ENCODE data around the gene IRAG1. TPM values are rescaled to one million over a fixed set of nuclear protein-coding genes. Genes with fewer than 3 reads are reported as not detected.

The IRAG1 gene
- total and polyA plus RNA-seq, 4 donors = 92.3 to 518 (median 162) TPM

- no peak overlapping the region for H3K4me3 ChIP-seq (ENCODE audit: low read length in 2 of 2)
- 90 to 92% methylated on average over 4 of the region's 4 CpGs for WGBS, 2 donors
- H3K4me1 ChIP-seq (ENCODE audit: control insufficient read depth in 1 of 2, insufficient read depth in 2 of 2, low read length in 2 of 2) = no peaks in the 10 kb centered on the region
- no peaks in the 10 kb centered on the region for H3K27me3 ChIP-seq (ENCODE audit: control insufficient read depth in 1 of 2, insufficient read depth in 2 of 2, low read length in 1 of 2)
- H3K36me3 ChIP-seq (ENCODE audit: control insufficient read depth in 1 of 2, insufficient read depth in 2 of 2, low read length in 1 of 2) = no peaks in the 10 kb centered on the region
- intact Hi-C loops (cut with DNase I) = no loop called here
- no peaks in the 10 kb centered on the region for H3K9me3 ChIP-seq (ENCODE audit: control insufficient read depth, low read length)
- DNase-seq = no peak
- no peak for ATAC-seq (ENCODE audit: low FRiP score)
- H3K27ac ChIP-seq (ENCODE audit: low read depth in 1 of 2, low read length in 2 of 2) = no peak overlapping the region
Measured at GRCh38 chr11:10727146-10727851, 33.7 kb upstream of the IRAG1 start.

- Histone ChIP-seq H3K4me1 (ENCODE audit: control insufficient read depth in 1 of 2, insufficient read depth in 2 of 2, low read length in 2 of 2) (no peaks in the 10 kb centered on the region), H3K27ac (ENCODE audit: low read depth in 1 of 2, low read length in 2 of 2) (no peak overlapping the region), H3K27me3 (ENCODE audit: control insufficient read depth in 1 of 2, insufficient read depth in 2 of 2, low read length in 1 of 2) (no peaks in the 10 kb centered on the region), H3K4me3 (ENCODE audit: low read length in 2 of 2) (no peak overlapping the region), H3K9me3 (ENCODE audit: control insufficient read depth, low read length) (no peaks in the 10 kb centered on the region), H3K36me3 (ENCODE audit: control insufficient read depth in 1 of 2, insufficient read depth in 2 of 2, low read length in 1 of 2) (no peaks in the 10 kb centered on the region)
- DNase-seq (no peak), ATAC-seq (ENCODE audit: low FRiP score) (no peak)
- intact Hi-C loops (cut with DNase I) = no loop called here
Measured at GRCh38 chr11:10725907-10726253, 32.3 kb upstream of the IRAG1 start.

- DNase-seq (no peak), ATAC-seq (ENCODE audit: low FRiP score) (no peak)
- Histone ChIP-seq H3K27me3 (ENCODE audit: control insufficient read depth in 1 of 2, insufficient read depth in 2 of 2, low read length in 1 of 2) (no peaks in the 10 kb centered on the region), H3K27ac (ENCODE audit: low read depth in 1 of 2, low read length in 2 of 2) (no peak overlapping the region), H3K9me3 (ENCODE audit: control insufficient read depth, low read length) (no peaks in the 10 kb centered on the region), H3K4me1 (ENCODE audit: control insufficient read depth in 1 of 2, insufficient read depth in 2 of 2, low read length in 2 of 2) (no peaks in the 10 kb centered on the region), H3K36me3 (ENCODE audit: control insufficient read depth in 1 of 2, insufficient read depth in 2 of 2, low read length in 1 of 2) (no peaks in the 10 kb centered on the region), H3K4me3 (ENCODE audit: low read length in 2 of 2) (no peak overlapping the region)
- intact Hi-C loops (cut with DNase I) = no loop called here
- 95 to 97% methylated on average over 9 of the region's 9 CpGs for WGBS, 2 donors
Measured at GRCh38 chr11:10725114-10725906, 31.8 kb upstream of the IRAG1 start.

- Histone ChIP-seq H3K36me3 (ENCODE audit: control insufficient read depth in 1 of 2, insufficient read depth in 2 of 2, low read length in 1 of 2) (no peaks in the 10 kb centered on the region), H3K27ac (ENCODE audit: low read depth in 1 of 2, low read length in 2 of 2) (no peak overlapping the region), H3K9me3 (ENCODE audit: control insufficient read depth, low read length) (no peaks in the 10 kb centered on the region), H3K4me3 (ENCODE audit: low read length in 2 of 2) (no peak overlapping the region), H3K4me1 (ENCODE audit: control insufficient read depth in 1 of 2, insufficient read depth in 2 of 2, low read length in 2 of 2) (no peaks in the 10 kb centered on the region), H3K27me3 (ENCODE audit: control insufficient read depth in 1 of 2, insufficient read depth in 2 of 2, low read length in 1 of 2) (no peaks in the 10 kb centered on the region)
- DNase-seq (no peak), ATAC-seq (ENCODE audit: low FRiP score) (no peak)
- intact Hi-C loops (cut with DNase I) = no loop called here
- 76 to 81% methylated on average over 4 of the region's 4 CpGs for WGBS, 2 donors
Measured at GRCh38 chr11:10722307-10722706, 28.8 kb upstream of the IRAG1 start.

- intact Hi-C loops (cut with DNase I) = no loop called here
- DNase-seq (no peak), ATAC-seq (ENCODE audit: low FRiP score) (no peak)
- WGBS, 2 donors = 94 to 97% methylated on average over 2 of the region's 2 CpGs
- H3K9me3 ChIP-seq (ENCODE audit: control insufficient read depth, low read length) = no peaks in the 10 kb centered on the region
- H3K27ac ChIP-seq (ENCODE audit: low read depth in 1 of 2, low read length in 2 of 2) = no peak overlapping the region
- no peaks in the 10 kb centered on the region for H3K4me1 ChIP-seq (ENCODE audit: control insufficient read depth in 1 of 2, insufficient read depth in 2 of 2, low read length in 2 of 2)
- no peaks in the 10 kb centered on the region for H3K36me3 ChIP-seq (ENCODE audit: control insufficient read depth in 1 of 2, insufficient read depth in 2 of 2, low read length in 1 of 2)
- H3K4me3 ChIP-seq (ENCODE audit: low read length in 2 of 2) = no peak overlapping the region
- H3K27me3 ChIP-seq (ENCODE audit: control insufficient read depth in 1 of 2, insufficient read depth in 2 of 2, low read length in 1 of 2) = no peaks in the 10 kb centered on the region
Measured at GRCh38 chr11:10720881-10721376, 27.4 kb upstream of the IRAG1 start.

GRCh38 chr11:10719616-10720015 is 26.1 kb upstream of the IRAG1 start:
- no peaks in the 10 kb centered on the region for H3K9me3 ChIP-seq (ENCODE audit: control insufficient read depth, low read length)
- DNase-seq (no peak), ATAC-seq (ENCODE audit: low FRiP score) (no peak)
- no peak overlapping the region for H3K4me3 ChIP-seq (ENCODE audit: low read length in 2 of 2)
- WGBS, 2 donors = 94 to 98% methylated on average over 2 of the region's 2 CpGs
- H3K4me1 ChIP-seq (ENCODE audit: control insufficient read depth in 1 of 2, insufficient read depth in 2 of 2, low read length in 2 of 2) = no peaks in the 10 kb centered on the region
- H3K27ac ChIP-seq (ENCODE audit: low read depth in 1 of 2, low read length in 2 of 2) = no peak overlapping the region
- H3K36me3 ChIP-seq (ENCODE audit: control insufficient read depth in 1 of 2, insufficient read depth in 2 of 2, low read length in 1 of 2) = no peaks in the 10 kb centered on the region
- intact Hi-C loops (cut with DNase I) = no loop called here
- H3K27me3 ChIP-seq (ENCODE audit: control insufficient read depth in 1 of 2, insufficient read depth in 2 of 2, low read length in 1 of 2) = no peaks in the 10 kb centered on the region

GRCh38 chr11:10716543-10717259 is 23.1 kb upstream of the IRAG1 start:
- WGBS, 2 donors = 88 to 92% methylated on average over 9 of the region's 9 CpGs
- DNase-seq (no peak), ATAC-seq (ENCODE audit: low FRiP score) (no peak)
- H3K4me1 ChIP-seq (ENCODE audit: control insufficient read depth in 1 of 2, insufficient read depth in 2 of 2, low read length in 2 of 2) = no peaks in the 10 kb centered on the region
- H3K9me3 ChIP-seq (ENCODE audit: control insufficient read depth, low read length) = no peaks in the 10 kb centered on the region
- no peak overlapping the region for H3K4me3 ChIP-seq (ENCODE audit: low read length in 2 of 2)
- no peaks in the 10 kb centered on the region for H3K36me3 ChIP-seq (ENCODE audit: control insufficient read depth in 1 of 2, insufficient read depth in 2 of 2, low read length in 1 of 2)
- H3K27me3 ChIP-seq (ENCODE audit: control insufficient read depth in 1 of 2, insufficient read depth in 2 of 2, low read length in 1 of 2) = no peaks in the 10 kb centered on the region
- no peak overlapping the region for H3K27ac ChIP-seq (ENCODE audit: low read depth in 1 of 2, low read length in 2 of 2)
- intact Hi-C loops (cut with DNase I) = no loop called here

GRCh38 chr11:10716122-10716521 is 22.6 kb upstream of the IRAG1 start:
- H3K9me3 ChIP-seq (ENCODE audit: control insufficient read depth, low read length) = no peaks in the 10 kb centered on the region
- WGBS, 2 donors = 65 to 66% methylated on average over 3 of the region's 3 CpGs
- H3K4me1 ChIP-seq (ENCODE audit: control insufficient read depth in 1 of 2, insufficient read depth in 2 of 2, low read length in 2 of 2) = no peaks in the 10 kb centered on the region
- H3K27me3 ChIP-seq (ENCODE audit: control insufficient read depth in 1 of 2, insufficient read depth in 2 of 2, low read length in 1 of 2) = no peaks in the 10 kb centered on the region
- intact Hi-C loops (cut with DNase I) = no loop called here
- no peaks in the 10 kb centered on the region for H3K36me3 ChIP-seq (ENCODE audit: control insufficient read depth in 1 of 2, insufficient read depth in 2 of 2, low read length in 1 of 2)
- H3K27ac ChIP-seq (ENCODE audit: low read depth in 1 of 2, low read length in 2 of 2) = no peak overlapping the region
- H3K4me3 ChIP-seq (ENCODE audit: low read length in 2 of 2) = no peak overlapping the region
- ATAC-seq (ENCODE audit: low FRiP score) (no peak), DNase-seq (no peak)

All from aorta (tissue), 5 donors.